ENCODE measurements around the gene MVD.
A peak's percentile ranks its signal among the peaks of the same experiment; 100 is the strongest.

MVD gene

GRCh38 chr16:88653596-88654362 lies 9.1 kb downstream of the MVD start:
- DNase-seq, result no peak

GRCh38 chr16:88653101-88653500 lies 9.8 kb downstream of the MVD start:
- no peak for DNase-seq

GRCh38 chr16:88652762-88653063 lies 10.2 kb downstream of the MVD start:
- DNase-seq, result no peak

GRCh38 chr16:88651989-88652761 lies 10.7 kb downstream of the MVD start:
- DNase-seq, result no peak

GRCh38 chr16:88651276-88651988 lies 11.5 kb downstream of the MVD start:
- DNase-seq, result peak; percentile 89

- DNase-seq, result peak; percentile 90
These were observed 12.1 kb downstream of the MVD start, which contains the start of gene CYBA for GRCh38 chr16:88650749-88651275. CYBA (minus strand) TSS chr16:88651053; CDS start chr16:88651013, 40 bp downstream.

DNA sequence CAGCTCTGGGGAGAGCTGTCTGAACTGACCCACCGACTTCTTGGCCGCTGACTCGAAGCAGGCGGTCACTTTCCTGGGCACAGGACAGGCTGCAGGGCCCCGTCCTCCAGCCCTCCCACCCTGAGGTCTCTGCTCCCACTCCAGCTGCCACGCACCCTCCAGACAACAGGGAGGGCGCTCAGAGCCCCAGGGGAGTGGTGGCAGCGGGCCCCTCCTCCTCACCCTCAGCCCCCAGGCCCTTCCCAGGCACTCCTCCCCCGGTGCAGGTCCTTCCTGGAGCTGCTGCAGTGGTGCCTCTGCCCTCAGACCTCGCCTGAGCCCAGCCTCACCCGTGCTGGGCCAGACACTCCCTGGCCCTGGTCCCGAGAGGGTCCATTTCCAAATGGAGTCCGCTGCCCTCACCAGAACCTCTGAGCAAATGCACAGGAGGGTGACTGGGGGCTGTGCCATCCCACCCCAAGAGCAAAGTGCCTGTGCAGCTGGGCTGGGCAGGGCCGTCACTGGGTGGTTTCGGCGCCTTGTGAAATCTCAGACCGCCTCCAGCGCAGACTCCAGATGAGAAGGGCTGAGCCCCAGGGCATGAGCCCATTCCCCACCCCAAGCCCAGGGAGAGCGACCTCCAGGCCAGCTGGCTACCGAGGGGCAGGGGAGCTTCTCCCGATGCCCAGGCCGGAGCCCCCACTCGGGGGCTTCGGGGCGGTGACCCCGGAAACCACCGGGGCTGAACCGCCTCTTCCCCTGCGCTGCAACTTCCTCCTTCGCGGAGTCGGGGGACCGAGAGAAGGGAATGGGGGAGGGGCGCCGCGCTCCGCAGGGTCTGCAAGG lies 12.8 kb downstream of the MVD start:
- DNase-seq, result peak; percentile 51

DNA sequence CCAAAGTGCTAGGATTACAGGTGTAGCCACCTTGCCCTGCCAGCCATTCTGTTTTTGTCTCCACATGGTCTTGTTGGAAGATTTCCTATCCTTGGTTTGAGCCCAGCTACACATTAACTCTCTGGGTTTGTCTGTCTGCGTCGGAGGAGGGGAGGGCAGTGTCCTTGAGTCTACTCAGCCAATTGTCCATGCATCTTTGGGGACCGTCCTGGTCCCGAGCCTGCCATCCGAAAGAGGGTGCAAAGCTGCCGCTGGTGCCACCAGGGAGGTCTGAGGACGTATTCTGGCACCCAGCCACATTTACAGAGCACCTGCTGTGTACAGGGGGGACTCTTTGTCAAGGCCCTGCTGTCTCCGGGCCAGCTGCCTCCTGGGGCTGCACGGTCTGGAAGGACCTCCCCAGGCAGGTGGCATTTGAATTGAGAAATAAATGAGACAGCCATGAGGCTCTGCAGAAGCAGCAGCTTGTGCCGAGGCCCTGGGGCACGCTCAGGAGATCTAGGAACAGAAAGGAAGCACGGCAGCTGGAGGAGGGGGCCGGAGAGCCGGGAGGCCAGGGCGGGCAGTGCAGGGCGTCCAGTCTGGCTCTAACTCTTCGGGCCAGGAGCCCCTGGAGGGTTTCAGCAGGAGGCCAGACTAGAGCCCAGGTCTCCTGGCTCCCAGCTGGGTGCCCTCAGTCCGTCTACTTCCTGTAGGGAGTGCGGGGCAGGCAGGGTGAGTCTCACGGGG lies 13.5 kb downstream of the MVD start:
- DNase-seq, result no peak

GRCh38 chr16:88647178-88648070 lies 15.5 kb downstream of the MVD start:
- DNase-seq, result no peak

DNA sequence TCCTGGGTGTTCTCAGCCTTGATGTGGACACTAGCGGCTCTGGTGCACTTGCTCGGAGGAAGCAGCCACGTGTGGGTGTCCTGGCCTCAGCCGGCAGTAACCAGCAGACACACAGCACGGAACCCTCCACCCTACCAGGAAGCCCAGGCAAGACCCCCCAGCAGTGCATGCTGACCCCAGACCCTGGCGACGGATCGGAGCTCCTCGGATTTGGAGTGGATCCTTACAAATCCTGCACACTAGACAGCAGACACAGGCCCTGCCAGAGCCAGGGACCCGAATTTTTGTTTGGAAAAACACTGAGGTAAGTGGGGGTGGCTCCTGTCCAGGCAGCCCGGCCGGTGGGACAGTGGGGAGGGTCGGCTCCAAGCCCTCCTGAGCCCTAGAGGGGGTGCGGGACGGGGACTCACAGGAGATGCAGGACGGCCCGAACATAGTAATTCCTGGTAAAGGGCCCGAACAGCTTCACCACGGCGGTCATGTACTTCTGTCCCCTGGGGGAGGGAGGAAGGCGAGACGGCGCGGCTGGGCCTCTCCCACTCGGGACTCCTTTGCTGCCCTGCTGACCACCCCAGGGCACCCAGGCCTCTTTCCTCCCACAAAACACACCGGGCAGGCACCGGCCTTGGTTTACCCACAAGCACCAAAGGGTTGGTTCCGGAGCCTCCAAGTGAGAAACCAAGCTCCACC lies 16.4 kb downstream of the MVD start:
- DNase-seq, result no peak

- DNase-seq, result no peak
These were observed 16.9 kb downstream of the MVD start for GRCh38 chr16:88645941-88646340.

- DNase-seq, result no peak
These were observed 17.4 kb downstream of the MVD start for GRCh38 chr16:88645455-88645854.

GRCh38 chr16:88643644-88643932 lies 19.3 kb downstream of the MVD start:
- no peak for DNase-seq

- no peak for DNase-seq
These were observed 19.8 kb downstream of the MVD start for GRCh38 chr16:88642881-88643643.

- no peak for DNase-seq
These were observed 22.2 kb downstream of the MVD start for GRCh38 chr16:88640498-88641247.

- DNase-seq, result no peak
These were observed 22.8 kb downstream of the MVD start for GRCh38 chr16:88640039-88640495.

- DNase-seq, result no peak
These were observed 23.5 kb downstream of the MVD start for GRCh38 chr16:88639231-88640038.
